D721Med (cell line): ENCODE data around the gene CFAP410.
A peak's percentile ranks its signal among the peaks of the same experiment; 100 is the strongest.
"Not testable (repeated sequence)": the region's sequence is repeated elsewhere in the genome, so short reads cannot be mapped to it uniquely, and the experiment has no call there.

ENCODE experiments used
- DNase-seq: peaks from one replicate; pipeline ENCODE4 v3.0.0; 2011; ENCODE audit warnings: low spot score; ENCODE audit not compliant: insufficient read length
- FAIRE-seq: peaks from 2 replicates; lab custom pipeline; 2011; peaks lifted over from hg19 to GRCh38; lab: Jason Lieb, UNC
- CTCF ChIP-seq: IDR thresholded peaks from 2 replicates; pipeline ENCODE4 v1.5.1; 2012; ENCODE audit warnings: mild to moderate bottlenecking, control low read depth; ENCODE audit not compliant: insufficient read depth; ENCODE audit errors: missing control alignments

CFAP410 gene

GRCh38 chr21:44305691-44306090 is 33.5 kb downstream of the CFAP410 start:
- no peak for FAIRE-seq
- no peak for TF ChIP-seq CTCF
- DNase-seq, result no peak

- no peak for FAIRE-seq
- TF ChIP-seq CTCF, result peak; percentile 62
Observed at GRCh38 chr21:44304877-44305293, 34.3 kb downstream of the CFAP410 start.

GRCh38 chr21:44304011-44304616 is 35.1 kb downstream of the CFAP410 start:
- FAIRE-seq (no peak), DNase-seq (no peak)
- TF ChIP-seq CTCF, result no peak

More at GRCh38 chr21:44304877-44305293, 34.3 kb downstream of the CFAP410 start:
- peak; percentile 83 for DNase-seq

- no peak for TF ChIP-seq CTCF
- FAIRE-seq, result no peak
Observed at GRCh38 chr21:44303490-44303981, 35.7 kb downstream of the CFAP410 start.

GRCh38 chr21:44302573-44303401 is 36.4 kb downstream of the CFAP410 start:
- TF ChIP-seq CTCF, result peak; percentile 31
- DNase-seq, FAIRE-seq: not testable (repeated sequence)

More at GRCh38 chr21:44303490-44303981, 35.7 kb downstream of the CFAP410 start:
- DNase-seq, result peak; percentile 80

- FAIRE-seq (no peak), DNase-seq (no peak)
- TF ChIP-seq CTCF, result no peak
Observed at GRCh38 chr21:44301961-44302406, 37.2 kb downstream of the CFAP410 start.

- FAIRE-seq (no peak), DNase-seq (no peak)
- no peak for TF ChIP-seq CTCF
Observed at GRCh38 chr21:44301141-44301540, 38.0 kb downstream of the CFAP410 start.
